Spleen (tissue), 11 donors: Measurements from ENCODE around the gene TBX3. TPM values are rescaled to one million over a fixed set of nuclear protein-coding genes. Genes with fewer than 3 reads are reported as not detected.
A peak's percentile ranks its signal among the peaks of the same experiment; 100 is the strongest.

Source experiments
- DNase-seq: peaks from one replicate; pipeline ENCODE4 v3.0.0-alpha.2; 2020
- H3K27ac ChIP-seq, 8 donors: fragments of 200-600 bp; sonication (generic) in 7 of 8; 1 replicate in 4 of 8; 2 replicates in 4 of 8; pipeline versions ENCODE4 v1.5.0 to v1.8.0; 2016 to 2021; ENCODE audit warnings: inconsistent platforms in 4 of 8, mild to moderate bottlenecking in 4 of 8, moderate library complexity in 1 of 8
- H3K27me3 ChIP-seq, 7 donors: fragments of 200-600 bp; sonication (generic) in 6 of 7; replicated peaks in 1 of 7; 1 replicate in 4 of 7; 2 replicates in 3 of 7; pipeline versions ENCODE4 v1.5.0 to v1.8.0; 2016 to 2021; ENCODE audit warnings: inconsistent platforms in 3 of 7, mild to moderate bottlenecking in 1 of 7
- H3K36me3 ChIP-seq, 6 donors: fragments of 200-600 bp; sonication (generic) in 5 of 6; 1 replicate in 4 of 6; 2 replicates in 2 of 6; pipeline versions ENCODE4 v1.5.0 to v1.8.0; 2016 to 2021; ENCODE audit warnings: inconsistent platforms in 2 of 6
- H3K4me1 ChIP-seq, 6 donors: fragments of 200-600 bp; sonication (generic) in 5 of 6; 1 replicate in 3 of 6; 2 replicates in 3 of 6; pipeline versions ENCODE4 v1.5.0 to v1.8.0; 2016 to 2021; ENCODE audit warnings: inconsistent platforms in 3 of 6
- H3K4me3 ChIP-seq, 8 donors: fragments of 200-600 bp; sonication (generic) in 7 of 8; 1 replicate in 4 of 8; 2 replicates in 4 of 8; pipeline versions ENCODE4 v1.5.0 to v1.8.0; 2016 to 2021; ENCODE audit warnings: inconsistent platforms in 4 of 8, mild to moderate bottlenecking in 4 of 8, moderate library complexity in 2 of 8
- H3K9me3 ChIP-seq, 8 donors: fragments of 200-600 bp; sonication (generic) in 7 of 8; 1 replicate in 4 of 8; 2 replicates in 4 of 8; pipeline versions ENCODE4 v1.5.0 to v1.8.0; 2016 to 2021; ENCODE audit warnings: inconsistent platforms in 4 of 8
- POLR2A ChIP-seq, 3 donors: fragments of 450-650 bp; IDR thresholded peaks; one replicate each; pipeline ENCODE4 v1.5.1; 2017; ENCODE audit warnings: antibody characterized with exemption in 3 of 3, mild to moderate bottlenecking in 1 of 3
- POLR2AphosphoS5 ChIP-seq, 3 donors: sonication (generic); formaldehyde crosslinking; IDR thresholded peaks; one replicate each; pipeline ENCODE4 v1.5.1; 2017; ENCODE audit warnings: antibody characterized with exemption in 3 of 3
- WGBS, 5 donors: extraction: QIAGEN DNeasy Blood & Tissue Kit in 3 of 5; methylation state at CpG; one replicate each; pipeline versions ENCODE4 v1.1.5 to v1.1.7; 2013 to 2018; 5-methylcytosine and 5-hydroxymethylcytosine counted together
- intact Hi-C: fragments of 100-400 bp; cut with DNase I; formaldehyde crosslinking; loops from one replicate; pipeline ENCODE4 v1.15.0; 2023; ENCODE audit warnings: low total_unique reads
- polyA plus RNA-seq, 3 donors: library from polyadenylated mRNA; stranded (reverse); fragments of 200-250 nt; gene quantifications; one replicate each; pipeline ENCODE4 v1.2.1, GENCODE V29; 2013
- small RNA-seq, 4 donors: library from RNA; depleted of rRNA; stranded (forward); fragments of <200 nt; gene quantifications; one replicate each; pipeline ENCODE3, GENCODE V24; 2016
- total RNA-seq, 7 donors: library from RNA; depleted of rRNA in 3 of 7; stranded (reverse); fragments of >200 nt in 3 of 7; fragmentation: NEBNext Ultra II Directional in 4 of 7; extraction: Animal tissue kit (Norgen Biotek cat#: 25700) in 4 of 7; gene quantifications; one replicate each; pipeline versions ENCODE4 v1.1.0 to v1.2.1, GENCODE V29; 2016 to 2021
- TF ChIP-seq, protein P1 (sequence below), 11 experiments: fragments of 200-600 bp in 7 of 11; fragments of 450-650 bp in 4 of 11; sonication (generic) in 4 of 11; IDR thresholded peaks in 8 of 11; conservative IDR thresholded peaks in 3 of 11; 1 replicate in 7 of 11; 2 replicates in 4 of 11; pipeline versions ENCODE4 v1.4.0 to v1.8.0; 2016 to 2021; ENCODE audit warnings: antibody characterized with exemption in 11 of 11, inconsistent platforms in 4 of 11, mild to moderate bottlenecking in 1 of 11
- donor health status: healthy with polysubstance abuse.
- donor health status: DM: no; HTN: no; CAD: no; lungs with moderate emphysema.
- donor health status: DM: no; HTN: no; CAD: no.
- donor health status: Bipolar disorder and iron deficiency.
- donor health status: healthy.
- donor health status: DM: no; HTN: no; CAD: no.
- donor health status: DM: yes; HTN: yes; CAD: no.

The TBX3 gene
- total and polyA plus RNA-seq, 10 donors, result 3.1 to 22.1 (median 13.5) TPM

DNA sequence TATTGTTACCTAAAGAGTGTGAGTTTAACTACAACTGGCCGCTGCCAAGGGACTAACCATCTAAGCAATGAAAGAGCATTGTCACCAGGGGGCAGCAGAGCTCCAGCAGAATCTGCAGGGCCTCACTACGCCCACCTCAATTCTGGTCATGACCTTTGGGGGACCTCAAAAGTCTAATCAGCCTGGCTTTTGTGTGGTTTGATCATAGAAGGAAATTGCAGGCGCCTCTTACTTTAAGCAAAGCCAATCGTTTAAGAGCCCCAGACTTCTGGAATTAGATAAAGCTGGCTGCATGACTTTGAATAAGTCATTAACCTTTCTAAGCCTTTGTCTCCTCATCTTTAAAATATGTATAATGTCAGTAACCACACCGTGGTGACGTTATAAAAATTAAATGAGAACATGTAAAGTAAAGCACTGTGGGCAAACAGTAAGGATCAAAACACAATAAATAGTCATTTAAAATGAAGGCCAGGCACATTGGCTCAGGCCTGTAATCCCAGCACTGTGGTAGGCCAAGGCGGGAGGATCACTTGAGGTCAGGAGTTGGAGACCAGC is 58.6 kb downstream of the TBX3 start:
- Histone ChIP-seq H3K4me3 (no peak overlapping the region), H3K9me3 (peaks cover 0 to 4% (median 0%) of the 10 kb centered on the region in 8 donors), H3K27ac (no peak overlapping the region), H3K36me3 (no peaks in the 10 kb centered on the region), H3K4me1 (no peaks in the 10 kb centered on the region), H3K27me3 (peaks cover 0 to 24% (median 0%) of the 10 kb centered on the region in 7 donors)
- TF ChIP-seq POLR2A (IDR thresholded peaks at IDR 0.05), result no peak
- TF ChIP-seq, protein P1, sequence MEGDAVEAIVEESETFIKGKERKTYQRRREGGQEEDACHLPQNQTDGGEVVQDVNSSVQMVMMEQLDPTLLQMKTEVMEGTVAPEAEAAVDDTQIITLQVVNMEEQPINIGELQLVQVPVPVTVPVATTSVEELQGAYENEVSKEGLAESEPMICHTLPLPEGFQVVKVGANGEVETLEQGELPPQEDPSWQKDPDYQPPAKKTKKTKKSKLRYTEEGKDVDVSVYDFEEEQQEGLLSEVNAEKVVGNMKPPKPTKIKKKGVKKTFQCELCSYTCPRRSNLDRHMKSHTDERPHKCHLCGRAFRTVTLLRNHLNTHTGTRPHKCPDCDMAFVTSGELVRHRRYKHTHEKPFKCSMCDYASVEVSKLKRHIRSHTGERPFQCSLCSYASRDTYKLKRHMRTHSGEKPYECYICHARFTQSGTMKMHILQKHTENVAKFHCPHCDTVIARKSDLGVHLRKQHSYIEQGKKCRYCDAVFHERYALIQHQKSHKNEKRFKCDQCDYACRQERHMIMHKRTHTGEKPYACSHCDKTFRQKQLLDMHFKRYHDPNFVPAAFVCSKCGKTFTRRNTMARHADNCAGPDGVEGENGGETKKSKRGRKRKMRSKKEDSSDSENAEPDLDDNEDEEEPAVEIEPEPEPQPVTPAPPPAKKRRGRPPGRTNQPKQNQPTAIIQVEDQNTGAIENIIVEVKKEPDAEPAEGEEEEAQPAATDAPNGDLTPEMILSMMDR (IDR thresholded peaks at IDR 0.05 in 8 of 11, conservative IDR thresholded peaks at IDR 0.05 in 3 of 11), result peak in 6 of 11 experiments; percentile 14 to 60 (median 50)
- TF ChIP-seq POLR2AphosphoS5 (IDR thresholded peaks at IDR 0.05), result no peak
- 46 to 50% (median 47%) methylated on average over 7 of the region's 7 CpGs for WGBS, 5 donors
- DNase-seq, result no peak
- intact Hi-C loops, result no loop called here

DNA sequence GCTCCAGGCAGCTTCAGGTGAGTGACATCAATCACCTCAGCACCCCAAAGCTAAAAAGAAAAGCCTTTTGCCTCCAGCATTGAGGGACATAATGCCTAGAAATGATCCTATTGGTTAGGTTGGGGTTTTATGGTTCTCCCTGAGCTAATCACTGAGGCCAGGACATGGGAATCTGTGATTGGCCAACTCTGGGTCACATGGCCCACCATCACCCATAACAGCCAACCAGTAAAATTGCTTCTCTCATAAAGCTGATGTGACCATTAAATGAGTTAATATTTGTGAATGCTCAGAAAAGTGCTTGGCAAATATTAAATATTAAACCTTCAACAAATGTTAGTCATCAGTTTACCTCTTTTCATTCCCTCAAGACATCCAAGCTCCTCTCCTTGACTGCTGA is 60.2 kb downstream of the TBX3 start:
- TF ChIP-seq, protein P1 (IDR thresholded peaks at IDR 0.05 in 8 of 11, conservative IDR thresholded peaks at IDR 0.05 in 3 of 11), result no peak
- TF ChIP-seq POLR2AphosphoS5 (IDR thresholded peaks at IDR 0.05) (no peak), POLR2A (IDR thresholded peaks at IDR 0.05) (no peak)
- no peak for DNase-seq
- Histone ChIP-seq H3K4me3 (no peak overlapping the region), H3K27me3 (peaks cover 0 to 11% (median 0%) of the 10 kb centered on the region in 7 donors), H3K4me1 (no peaks in the 10 kb centered on the region), H3K27ac (no peak overlapping the region), H3K9me3 (peaks cover 0 to 4% (median 0%) of the 10 kb centered on the region in 8 donors), H3K36me3 (no peaks in the 10 kb centered on the region)
- intact Hi-C loops, result no loop called here

Small RNA genes within 50 kb of the gene (small RNA-seq; reads per million reads assigned to genes)
- 0 reads per million in 4 donors for gene RF00019
